ENCODE measurements around the gene CST6. TPM values are rescaled to one million over a fixed set of nuclear protein-coding genes. Genes with fewer than 3 reads are reported as not detected.

Gene CST6
- polyA plus RNA-seq, 3 donors, result 0.41 TPM; not detected in 2

- Histone ChIP-seq H3K9ac (ENCODE audit: insufficient read depth, low read length, poor library complexity, severe bottlenecking) (no peak overlapping the region), H3K4me1 (ENCODE audit: control insufficient read depth in 1 of 2, insufficient read depth in 2 of 2, low read length in 2 of 2) (peaks cover 13 to 16% of the 10 kb centered on the region in 2 donors), H2AFZ (ENCODE audit: insufficient read depth, low read depth, low read length, poor library complexity, severe bottlenecking) (no peak overlapping the region), H3K4me3 (replicated peaks in 1 of 3; ENCODE audit: low read depth in 2 of 3, low read length in 3 of 3) (no peak overlapping the region), H3K36me3 (replicated peaks in 1 of 2; ENCODE audit: control insufficient read depth in 1 of 2, insufficient read depth in 2 of 2, low read length in 2 of 2) (peaks cover 10 to 26% of the 10 kb centered on the region in 2 donors), H3K27me3 (ENCODE audit: control insufficient read depth in 2 of 2, insufficient read depth in 2 of 2, low read length in 2 of 2) (peaks cover 10 to 18% of the 10 kb centered on the region in 2 donors), H3K9me3 (replicated peaks in 1 of 2; ENCODE audit: control insufficient read depth in 1 of 2, insufficient read depth in 1 of 2, low read length in 2 of 2) (no peaks in the 10 kb centered on the region), H3K4me2 (replicated peaks; ENCODE audit: extremely low read depth, low read length, poor library complexity, severe bottlenecking) (no peak overlapping the region), H4K20me1 (ENCODE audit: insufficient read depth, low read length) (peaks cover 5% of the 10 kb centered on the region), H3K27ac (ENCODE audit: low read depth in 1 of 2, low read length in 2 of 2) (no peak overlapping the region), H3K79me2 (ENCODE audit: insufficient read depth, low read length) (peaks cover 19% of the 10 kb centered on the region)
- no peak for DNase-seq
- Mint-ChIP-seq H3K4me1 (peaks cover 15% of the 10 kb centered on the region), H3K36me3 (peaks cover 11 to 30% of the 10 kb centered on the region in 2 donors), H3K27ac (no peak overlapping the region), H3K9me3 (peaks cover 0 to 2% (median 2%) of the 10 kb centered on the region in 7 donors), H3K4me3 (no peak overlapping the region), H3K27me3 (ENCODE audit: low read depth in 3 of 3) (peaks cover 18 to 25% (median 24%) of the 10 kb centered on the region in 3 donors)
- TF ChIP-seq CTCF (IDR thresholded peaks at IDR 0.05), result no peak
- WGBS (ENCODE audit: insufficient coverage), result 100% methylated on average over 2 of the region's 4 CpGs
- intact Hi-C loops (cut with micrococcal nuclease), result no loop called here
These were observed 5.0 kb upstream of the CST6 start for GRCh38 chr11:66006891-66007176.

- Histone ChIP-seq H2AFZ (ENCODE audit: insufficient read depth, low read depth, low read length, poor library complexity, severe bottlenecking) (no peak overlapping the region), H3K27me3 (ENCODE audit: control insufficient read depth in 2 of 2, insufficient read depth in 2 of 2, low read length in 2 of 2) (peaks cover 13 to 21% of the 10 kb centered on the region in 2 donors), H4K20me1 (ENCODE audit: insufficient read depth, low read length) (peaks cover 5% of the 10 kb centered on the region), H3K4me1 (ENCODE audit: control insufficient read depth in 1 of 2, insufficient read depth in 2 of 2, low read length in 2 of 2) (peaks cover 16 to 20% of the 10 kb centered on the region in 2 donors), H3K79me2 (ENCODE audit: insufficient read depth, low read length) (peaks cover 17% of the 10 kb centered on the region), H3K9ac (ENCODE audit: insufficient read depth, low read length, poor library complexity, severe bottlenecking) (no peak overlapping the region), H3K36me3 (replicated peaks in 1 of 2; ENCODE audit: control insufficient read depth in 1 of 2, insufficient read depth in 2 of 2, low read length in 2 of 2) (peaks cover 10 to 26% of the 10 kb centered on the region in 2 donors), H3K4me2 (replicated peaks; ENCODE audit: extremely low read depth, low read length, poor library complexity, severe bottlenecking) (no peak overlapping the region), H3K27ac (ENCODE audit: low read depth in 1 of 2, low read length in 2 of 2) (no peak overlapping the region), H3K9me3 (replicated peaks in 1 of 2; ENCODE audit: control insufficient read depth in 1 of 2, insufficient read depth in 1 of 2, low read length in 2 of 2) (no peaks in the 10 kb centered on the region), H3K4me3 (replicated peaks in 1 of 3; ENCODE audit: low read depth in 2 of 3, low read length in 3 of 3) (no peak overlapping the region)
- peaks cover 20 to 29% (median 28%) of the 10 kb centered on the region in 3 donors for H3K27me3 Mint-ChIP-seq (ENCODE audit: low read depth in 3 of 3)
- no peak for DNase-seq
- peaks cover 0 to 2% (median 2%) of the 10 kb centered on the region in 7 donors for H3K9me3 Mint-ChIP-seq
- peaks cover 11 to 30% of the 10 kb centered on the region in 2 donors for H3K36me3 Mint-ChIP-seq
- 80% methylated on average over 2 of the region's 5 CpGs for WGBS (ENCODE audit: insufficient coverage)
- H3K27ac Mint-ChIP-seq, result no peak overlapping the region
- intact Hi-C loops (cut with micrococcal nuclease), result no loop called here
- H3K4me1 Mint-ChIP-seq, result peaks cover 18% of the 10 kb centered on the region
- no peak overlapping the region for H3K4me3 Mint-ChIP-seq
- no peak for TF ChIP-seq CTCF (IDR thresholded peaks at IDR 0.05)
These were observed 4.6 kb upstream of the CST6 start for GRCh38 chr11:66007201-66007634.
